ENCODE data around the gene COMMD1. TPM values are rescaled to one million over a fixed set of nuclear protein-coding genes. Genes with fewer than 3 reads are reported as not detected.

Gene COMMD1
- total RNA-seq, 1 experiment from 2014 or later: 24.7 TPM

DNA sequence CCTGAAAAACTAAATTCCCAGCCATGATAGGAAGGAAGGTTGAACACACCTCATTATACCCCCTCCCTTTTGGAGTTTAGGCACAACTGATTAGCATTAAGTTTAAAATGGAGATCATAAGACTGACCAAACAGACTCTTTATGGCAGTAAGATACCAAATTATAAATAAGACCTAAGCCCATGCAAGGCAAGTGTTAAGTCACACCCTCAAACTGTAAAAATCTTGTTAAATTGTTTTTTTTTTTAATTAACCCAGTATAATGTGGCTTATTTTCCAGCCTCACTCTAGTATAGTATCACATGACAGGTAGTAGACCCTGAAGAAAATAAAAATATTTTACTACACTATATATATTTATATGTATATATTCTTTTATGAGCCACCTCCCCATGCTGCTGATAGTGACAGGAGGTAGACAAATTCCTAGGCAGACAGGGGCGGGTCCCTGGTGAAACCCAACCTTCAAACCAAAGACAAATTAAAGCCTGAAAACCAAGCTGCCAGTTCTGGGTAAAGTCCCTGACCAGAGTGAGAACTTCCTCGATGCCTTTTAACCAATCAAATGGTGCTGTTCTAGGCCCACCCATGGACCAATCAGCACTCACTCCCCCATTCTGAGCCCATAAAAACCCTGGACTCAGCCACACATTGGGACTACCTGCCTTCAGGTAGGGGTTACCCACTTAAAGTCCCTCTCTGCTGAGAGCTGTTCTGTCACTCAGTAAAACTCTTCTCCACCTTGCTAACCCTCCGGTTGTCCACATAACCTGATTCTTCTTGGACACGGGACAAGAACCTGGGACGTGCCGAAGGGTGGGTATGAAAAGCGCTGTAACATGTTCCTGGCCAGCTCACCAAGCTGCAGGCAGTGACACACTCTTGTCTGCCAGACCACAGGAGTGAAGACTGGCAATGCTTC is 166.5 kb downstream of the COMMD1 start (continued):
- TF ChIP-seq ARID4B (CRISPR knock-in tag; IDR thresholded peaks at IDR 0.05; ENCODE audit: borderline replicate concordance) (no peak), ZNF416 (CRISPR knock-in tag; IDR thresholded peaks at IDR 0.05) (no peak), MXD4 (CRISPR knock-in tag; IDR thresholded peaks at IDR 0.05; ENCODE audit: borderline replicate concordance) (no peak), ZBTB21 (CRISPR knock-in tag; IDR thresholded peaks at IDR 0.05; ENCODE audit: borderline replicate concordance) (no peak), MYBL2 (CRISPR knock-in tag; IDR thresholded peaks at IDR 0.05) (no peak), IRF1 (CRISPR knock-in tag; IDR thresholded peaks at IDR 0.05) (no peak), ZNF263 (CRISPR knock-in tag; IDR thresholded peaks at IDR 0.05; ENCODE audit: low read depth) (no peak), SMAD4 (CRISPR knock-in tag; IDR thresholded peaks at IDR 0.05) (no peak), ZBTB43 (CRISPR knock-in tag; IDR thresholded peaks at IDR 0.05) (no peak), PRDM15 (CRISPR knock-in tag; IDR thresholded peaks at IDR 0.05) (no peak), SOX15 (CRISPR knock-in tag; IDR thresholded peaks at IDR 0.05) (no peak), NR1H2 (CRISPR knock-in tag; IDR thresholded peaks at IDR 0.05) (no peak), E2F5 (CRISPR knock-in tag; IDR thresholded peaks at IDR 0.05) (no peak), TEAD1 (CRISPR knock-in tag; IDR thresholded peaks at IDR 0.05) (no peak), ZNF317 (CRISPR knock-in tag; IDR thresholded peaks at IDR 0.05; ENCODE audit: borderline replicate concordance, low read depth) (no peak), NFE2L1 (CRISPR knock-in tag; IDR thresholded peaks at IDR 0.05) (no peak)

All from WTC11 (cell line).